GM12878 (cell line): ENCODE results near the gene SLC39A13.

Experiments
- CTCF ChIP-seq, 3 experiments: IDR thresholded peaks in 2 of 3; conservative IDR thresholded peaks in 1 of 3; 2 replicates each; pipeline ENCODE4 v1.5.1; 2011; ENCODE audit warnings: low read depth in 3 of 3, low read length in 3 of 3, mild to moderate bottlenecking in 3 of 3, control low read depth in 2 of 3, moderate library complexity in 2 of 3, inconsistent platforms in 1 of 3, mixed read lengths in 1 of 3; ENCODE audit not compliant: control insufficient read depth in 2 of 3, insufficient read depth in 1 of 3; ENCODE audit errors: extremely low read depth in 1 of 3
- EZH2 ChIP-seq: IDR thresholded peaks from 2 replicates; pipeline ENCODE4 v1.6.1; 2012; ENCODE audit warnings: low read depth, mild to moderate bottlenecking, control low read depth, inconsistent platforms, low read length, borderline replicate concordance; ENCODE audit not compliant: control insufficient read depth

DNA sequence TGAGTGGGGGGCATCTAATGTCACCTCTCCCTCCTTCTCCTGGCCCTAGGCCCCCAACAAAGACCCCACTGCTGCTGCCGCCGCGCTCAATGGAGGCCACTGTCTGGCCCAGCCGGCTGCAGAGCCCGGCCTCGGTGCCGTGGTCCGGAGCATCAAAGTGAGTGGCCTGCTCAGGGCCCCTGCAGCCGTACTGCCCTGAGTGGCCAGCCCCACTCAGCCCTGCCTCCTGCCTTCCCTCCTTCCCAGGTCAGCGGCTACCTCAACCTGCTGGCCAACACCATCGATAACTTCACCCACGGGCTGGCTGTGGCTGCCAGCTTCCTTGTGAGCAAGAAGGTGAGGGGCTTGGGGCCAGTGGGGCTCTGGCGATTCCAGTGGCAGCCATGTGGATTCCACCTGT is 5.0 kb downstream of the SLC39A13 start:
- no peak for TF ChIP-seq EZH2
- no peak for TF ChIP-seq CTCF (IDR thresholded peaks at IDR 0.05 in 2 of 3, conservative IDR thresholded peaks at IDR 0.05 in 1 of 3; ENCODE audit: control insufficient read depth in 2 of 3, extremely low read depth in 1 of 3, insufficient read depth in 1 of 3, low read depth in 3 of 3, low read length in 3 of 3)
